CD4-positive, alpha-beta T cell treated with Interleukin-17A for 4 hours (primary cell): ENCODE measurements around the gene ARHGAP21.
"Not testable (repeated sequence)": the region's sequence is repeated elsewhere in the genome, so short reads cannot be mapped to it uniquely, and the experiment has no call there.

Experiments
- DNase-seq: peaks from one replicate; pipeline ENCODE4 v3.0.0-alpha.2; 2020; ENCODE audit warnings: mixed read lengths

The ARHGAP21 gene

DNA sequence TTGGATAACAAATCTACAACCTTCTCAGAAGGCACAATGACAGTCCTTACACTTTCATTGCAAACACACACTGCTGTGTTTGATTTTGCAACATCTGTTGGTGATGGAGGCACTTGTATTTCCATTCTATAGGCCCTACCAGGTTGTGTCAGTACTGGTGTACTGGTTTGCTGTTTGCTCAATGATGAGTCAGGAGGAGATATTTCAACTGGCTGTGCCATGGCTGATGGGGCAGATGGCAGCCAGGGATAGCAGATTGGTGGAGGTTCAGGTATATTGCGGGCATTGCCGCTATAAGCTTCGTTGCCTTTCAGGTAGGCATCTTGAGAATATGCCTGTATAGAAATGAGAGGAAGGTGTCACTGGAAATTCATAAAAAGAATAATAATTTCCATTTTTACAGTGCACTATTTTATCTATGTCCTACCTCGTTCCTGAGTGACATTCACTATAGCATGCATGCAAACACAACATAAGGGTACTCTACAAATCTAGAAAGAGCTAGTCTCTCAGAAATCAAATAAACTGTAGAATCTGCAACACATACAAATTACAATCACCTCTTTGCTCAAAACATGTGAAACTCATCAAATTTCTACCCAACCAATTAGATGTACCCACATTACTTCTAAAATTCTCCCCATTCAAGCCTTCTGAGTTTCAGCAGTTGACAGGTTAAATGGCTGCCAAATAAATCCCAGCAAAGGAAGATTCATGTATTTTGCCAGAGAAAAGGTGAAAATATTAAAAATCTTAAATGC is 102.5 kb downstream of the ARHGAP21 start:
- DNase-seq = not testable (repeated sequence)

DNA sequence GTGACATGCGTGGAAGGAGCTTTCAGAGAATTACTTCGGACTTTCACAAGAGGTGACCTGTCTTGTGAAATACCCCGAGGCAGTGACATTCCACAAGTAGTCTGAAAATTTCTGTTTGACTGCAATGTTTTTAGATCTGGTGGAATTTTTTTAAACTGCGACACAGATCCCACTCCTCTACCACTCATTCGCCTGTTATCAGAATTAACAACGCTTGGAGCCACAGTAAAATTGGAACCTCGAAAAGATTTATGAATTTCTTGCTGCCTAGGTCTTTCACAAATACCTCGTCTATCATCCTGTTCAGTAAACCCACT is 103.7 kb downstream of the ARHGAP21 start:
- DNase-seq = not testable (repeated sequence)

DNA sequence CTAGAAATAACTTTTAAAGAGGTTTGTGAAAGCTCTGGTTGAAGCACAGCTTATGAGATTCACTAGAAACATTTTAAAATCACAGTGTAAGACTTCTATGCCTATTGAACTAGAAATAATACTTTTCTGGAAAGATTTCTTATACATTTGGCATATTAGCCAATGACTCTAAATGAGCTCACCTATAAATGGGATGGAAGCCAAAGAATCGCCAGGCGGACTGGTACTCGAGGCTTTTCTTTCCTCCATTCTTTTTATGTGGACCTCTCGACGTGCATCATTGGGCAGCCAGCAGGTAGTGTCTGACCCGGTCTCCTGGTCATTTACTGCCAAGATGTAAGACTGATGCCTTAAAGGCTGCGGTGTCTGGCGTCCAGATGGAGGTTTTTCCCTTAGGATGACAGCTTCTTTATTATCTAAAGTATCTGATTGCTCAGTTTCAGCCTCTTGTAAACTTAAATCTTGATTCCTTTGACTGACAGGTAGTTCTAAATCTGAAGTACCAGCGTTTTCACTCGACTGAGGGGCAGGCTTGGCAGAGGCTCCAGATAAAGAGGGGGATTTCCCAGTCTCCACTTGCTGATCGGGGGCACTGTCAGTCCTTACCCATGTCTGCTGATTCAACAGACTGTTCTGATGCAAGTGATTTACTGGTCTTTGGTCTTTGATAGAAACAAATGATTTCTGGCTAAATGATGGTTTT is 104.2 kb downstream of the ARHGAP21 start:
- DNase-seq = not testable (repeated sequence)

DNA sequence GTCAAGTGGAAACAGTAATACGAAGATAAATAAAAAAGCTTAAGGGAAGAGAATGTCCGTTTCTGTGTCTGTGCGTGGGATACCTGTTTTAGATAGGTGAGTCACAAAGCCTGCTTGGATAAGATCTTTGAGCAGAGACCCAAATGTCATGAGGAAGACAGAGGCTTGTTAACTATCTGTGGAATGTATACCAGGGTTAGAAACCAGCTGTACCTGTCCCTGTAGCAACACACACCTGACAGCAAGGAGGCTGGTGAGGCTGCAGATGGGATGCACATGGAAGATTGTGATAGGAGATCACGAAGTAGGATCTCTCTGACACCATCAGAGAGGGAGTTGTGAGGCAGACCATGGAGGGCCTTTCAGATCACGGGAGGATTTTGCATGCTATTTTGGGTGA is 105.3 kb downstream of the ARHGAP21 start:
- DNase-seq = no peak

DNA sequence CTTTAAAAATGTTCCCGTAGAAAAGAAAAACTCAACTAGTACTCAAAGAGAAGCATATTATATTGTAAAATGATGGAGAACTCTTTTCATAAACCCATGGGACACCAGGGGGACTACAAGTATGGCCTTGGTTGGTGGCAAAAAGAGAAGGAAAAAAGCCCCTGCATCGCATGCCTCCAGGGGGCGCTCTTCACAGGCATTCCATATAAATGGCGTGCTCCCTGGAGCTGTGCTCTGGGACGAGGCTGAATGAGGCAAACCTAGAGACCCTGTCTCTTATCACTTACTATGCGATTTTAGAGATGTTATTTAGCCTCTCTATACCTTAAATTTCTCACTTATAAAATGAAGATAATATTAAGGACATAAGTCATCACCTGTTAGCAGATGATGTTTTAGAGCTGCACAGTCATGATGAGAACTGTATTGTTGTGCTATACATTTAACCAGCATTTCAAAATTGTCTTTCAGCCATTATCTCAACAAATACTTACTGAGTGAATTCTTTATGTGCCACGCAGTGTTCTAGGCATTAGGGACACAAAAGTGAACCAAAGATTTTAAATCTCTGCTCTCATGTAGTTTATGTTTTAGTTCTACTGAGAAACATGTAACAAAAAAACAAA is 105.8 kb downstream of the ARHGAP21 start:
- peak; percentile 68 for DNase-seq

DNA sequence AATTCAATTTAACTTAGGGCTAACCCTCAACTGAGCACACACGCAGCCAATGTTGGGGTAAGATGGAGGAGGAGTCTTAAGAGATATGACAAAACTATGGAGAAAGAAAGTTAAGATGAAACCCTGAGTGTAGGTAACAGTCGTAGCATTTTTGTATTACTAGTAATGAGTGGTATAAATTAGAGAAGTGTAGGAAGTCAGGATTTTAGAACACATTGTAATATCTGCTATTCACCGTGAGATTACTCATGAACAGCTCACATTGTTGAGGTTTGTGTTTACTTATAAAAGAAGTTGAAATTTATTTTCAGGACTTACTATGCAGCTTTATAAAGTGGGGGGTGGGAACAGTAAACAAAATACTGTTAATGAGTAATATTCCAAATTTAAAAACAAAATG is 107.2 kb downstream of the ARHGAP21 start:
- no peak for DNase-seq

DNA sequence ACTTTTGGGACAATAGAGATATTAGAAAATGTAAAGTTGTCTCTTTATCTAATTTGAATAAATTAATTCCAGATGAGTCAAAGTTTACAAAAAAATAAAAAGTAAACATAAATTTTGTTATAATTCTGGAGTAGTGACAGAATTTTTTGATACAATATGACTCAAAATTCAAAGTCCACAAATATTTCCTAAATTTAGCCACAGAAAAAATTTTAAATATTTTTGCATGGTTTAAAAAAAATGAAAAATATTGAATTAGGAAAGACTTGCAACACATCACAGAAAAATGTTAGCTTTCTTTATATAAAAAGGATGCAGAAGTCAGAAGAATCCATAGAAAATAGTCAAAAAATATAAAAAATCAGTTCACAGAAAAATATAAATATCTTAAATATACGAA is 117.7 kb downstream of the ARHGAP21 start:
- DNase-seq = no peak

DNA sequence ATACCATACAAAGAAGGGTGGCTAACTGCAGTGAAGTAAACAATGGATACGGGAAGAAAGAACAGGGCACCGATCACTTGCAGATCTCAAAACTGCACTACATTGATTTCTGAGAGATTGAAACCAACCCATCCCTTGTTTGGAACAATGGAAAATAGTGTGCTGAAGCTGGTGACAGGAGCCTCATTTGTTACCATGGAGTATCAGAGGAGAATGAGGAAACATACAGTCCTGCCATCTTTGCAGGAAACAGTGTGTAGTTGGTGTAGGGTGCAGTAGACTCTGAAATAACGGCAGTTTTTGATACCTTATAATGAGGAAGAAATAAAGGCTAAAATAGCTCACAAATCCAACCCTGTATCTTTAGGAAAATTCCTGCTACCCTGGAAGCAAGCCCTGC is 118.5 kb downstream of the ARHGAP21 start:
- DNase-seq = no peak

DNA sequence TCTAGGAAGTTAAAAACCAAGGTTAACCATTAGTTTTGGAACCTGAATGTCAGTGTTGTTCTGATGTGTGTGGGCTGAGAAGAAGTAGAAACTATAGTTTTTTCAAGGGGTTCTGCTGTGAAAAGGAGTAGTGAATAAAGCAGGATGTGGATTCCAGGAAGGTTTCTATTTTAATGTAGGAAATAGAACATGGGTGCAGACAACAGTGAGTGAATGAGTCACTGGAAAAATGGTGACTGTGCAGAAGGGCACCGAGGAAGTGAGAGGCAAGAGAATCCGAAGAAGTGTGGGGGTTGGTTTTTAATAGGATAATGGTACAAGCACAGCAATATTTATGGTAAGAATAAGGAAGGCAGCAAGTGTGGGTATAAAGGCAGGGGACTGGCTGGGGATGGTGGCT is 120.4 kb downstream of the ARHGAP21 start:
- DNase-seq = no peak

DNA sequence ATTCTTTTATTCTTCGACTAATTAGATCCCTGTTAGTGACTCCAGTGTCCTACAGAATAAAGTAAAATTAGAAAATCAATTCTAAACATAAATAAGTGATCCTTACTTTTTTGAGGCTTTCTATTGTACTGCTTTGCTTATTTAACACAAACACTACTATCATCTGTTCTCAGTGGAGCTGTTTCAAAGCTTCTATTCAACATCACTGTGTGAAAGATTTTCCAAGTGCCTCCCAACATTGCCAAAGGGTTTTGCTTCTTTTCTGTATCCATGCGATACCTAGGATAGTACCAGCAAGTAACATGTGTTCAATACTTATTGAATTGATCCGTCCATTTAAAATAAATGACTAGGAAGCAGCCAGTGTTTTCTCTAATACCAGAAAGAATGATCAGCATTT is 125.7 kb downstream of the ARHGAP21 start:
- DNase-seq = no peak

DNA sequence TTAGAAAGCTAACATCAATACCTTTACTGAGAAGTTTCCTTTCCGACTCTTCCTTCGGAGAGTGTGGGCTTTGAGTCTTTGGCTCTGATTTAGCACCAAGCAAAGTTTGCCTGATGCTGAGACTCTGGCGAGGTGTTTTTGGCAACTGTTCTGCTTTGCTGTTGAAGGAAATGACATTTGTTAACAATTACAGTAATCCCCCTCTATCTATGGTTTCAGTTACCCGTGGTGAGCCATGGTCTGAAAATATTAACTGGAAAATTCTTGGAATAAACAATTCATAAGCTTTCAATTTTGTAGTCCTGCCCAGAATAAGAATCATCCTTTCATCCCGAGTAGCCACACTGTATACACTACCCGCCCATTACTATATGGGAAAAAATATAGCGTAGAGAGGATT is 126.3 kb downstream of the ARHGAP21 start:
- DNase-seq = no peak

DNA sequence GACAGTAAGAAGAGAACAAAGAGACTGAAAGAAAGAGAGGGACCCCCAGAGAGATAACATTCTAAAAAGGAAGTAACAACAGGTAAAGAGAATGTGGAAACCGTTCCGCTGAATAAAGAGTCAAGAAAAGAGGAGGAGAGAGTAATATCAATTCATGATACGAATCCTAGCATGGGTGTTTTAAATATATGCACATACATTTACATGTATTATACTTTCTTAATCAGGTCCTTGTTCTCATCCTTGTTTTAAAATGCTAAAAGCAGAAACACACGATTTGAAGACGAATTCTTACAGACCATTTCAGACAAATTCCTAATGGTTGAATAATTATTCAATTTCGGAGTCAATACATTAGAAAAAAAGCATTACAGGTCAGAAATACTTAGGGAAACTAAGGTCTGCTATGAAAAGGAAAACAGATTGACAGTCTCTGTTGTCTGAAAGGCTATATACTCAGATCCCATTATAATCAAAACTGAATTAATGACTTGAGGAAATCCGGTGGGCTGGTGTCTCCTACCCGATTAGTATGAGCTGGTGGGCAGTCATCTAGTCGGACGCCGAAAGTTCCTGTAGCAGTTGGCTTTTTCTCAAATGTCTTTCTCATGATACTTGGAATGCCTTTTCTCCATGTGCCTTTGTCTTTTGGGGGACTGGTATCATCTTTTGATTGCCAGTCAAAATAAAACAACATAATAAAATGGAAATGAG is 127.3 kb downstream of the ARHGAP21 start:
- DNase-seq = no peak

DNA sequence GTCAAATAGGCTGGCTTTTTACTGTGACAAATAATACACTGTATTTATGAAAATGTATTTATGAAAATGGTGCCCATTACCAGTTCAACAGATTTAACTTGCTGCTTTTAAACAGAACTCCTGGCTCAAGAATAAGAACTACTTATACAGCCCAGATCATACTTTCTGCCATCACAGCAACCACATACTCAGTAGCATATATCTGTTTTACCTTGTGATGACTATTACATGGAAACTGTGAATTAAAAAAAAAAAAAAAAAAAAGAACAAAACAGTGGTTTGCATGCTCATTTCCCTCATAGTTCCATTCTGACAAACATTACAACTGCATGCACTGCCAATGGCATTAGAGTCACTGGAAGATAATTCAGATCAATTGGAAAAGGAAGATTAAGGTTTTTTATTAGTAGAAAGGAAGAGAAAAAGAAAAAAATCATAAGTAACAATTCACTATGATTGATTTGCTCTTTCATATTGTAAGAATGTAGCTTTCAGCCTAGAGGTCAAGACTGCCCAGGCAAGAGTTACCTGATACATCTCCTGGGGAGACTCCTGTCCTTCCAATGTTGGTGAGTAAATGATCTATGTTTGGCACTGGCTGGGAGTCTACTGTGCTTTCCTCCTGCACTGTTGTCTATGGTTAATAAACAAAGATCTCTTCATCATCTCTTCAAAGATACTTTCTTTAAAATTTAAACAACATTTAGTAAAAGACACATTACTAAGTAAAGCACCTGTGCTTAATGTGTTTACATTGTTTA is 132.8 kb downstream of the ARHGAP21 start:
- no peak for DNase-seq

DNA sequence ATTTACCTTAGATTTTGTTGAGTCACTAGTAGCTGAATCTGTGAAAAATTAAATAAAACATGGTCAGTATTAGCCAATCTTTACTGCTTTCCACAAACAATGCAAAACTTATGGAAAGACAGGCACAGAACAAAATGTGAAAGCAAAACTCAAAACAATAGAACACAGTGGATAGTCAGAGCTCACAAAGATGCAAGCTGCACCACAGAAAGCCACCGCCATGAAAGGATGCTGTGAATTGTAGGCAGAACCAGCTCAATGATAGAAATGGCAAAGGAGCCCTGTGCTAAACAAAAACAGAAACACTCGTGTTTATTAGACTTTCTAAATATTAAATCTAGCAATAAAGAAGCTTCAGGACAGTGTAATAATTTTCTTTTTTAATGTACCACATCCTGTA is 134.4 kb downstream of the ARHGAP21 start:
- DNase-seq = no peak

DNA sequence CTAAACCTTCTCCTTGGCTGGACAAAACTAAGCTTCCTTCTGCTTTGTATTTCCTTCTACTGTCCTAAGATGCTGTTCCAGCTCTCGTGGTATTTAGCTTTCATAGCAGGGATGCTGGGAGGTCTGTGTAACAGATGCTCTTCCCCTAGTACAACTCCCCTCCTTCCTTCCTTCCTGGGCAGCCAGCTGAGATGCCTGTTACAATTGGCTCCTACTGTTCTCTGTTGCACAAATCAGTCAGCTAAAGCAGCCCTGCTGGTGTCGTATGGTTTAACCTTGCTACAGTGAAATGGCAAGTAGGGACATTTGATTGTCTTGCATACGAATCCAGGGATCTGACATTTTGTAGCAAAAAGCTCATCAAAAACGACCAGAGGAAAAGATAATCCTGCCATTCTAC is 143.8 kb downstream of the ARHGAP21 start:
- no peak for DNase-seq

DNA sequence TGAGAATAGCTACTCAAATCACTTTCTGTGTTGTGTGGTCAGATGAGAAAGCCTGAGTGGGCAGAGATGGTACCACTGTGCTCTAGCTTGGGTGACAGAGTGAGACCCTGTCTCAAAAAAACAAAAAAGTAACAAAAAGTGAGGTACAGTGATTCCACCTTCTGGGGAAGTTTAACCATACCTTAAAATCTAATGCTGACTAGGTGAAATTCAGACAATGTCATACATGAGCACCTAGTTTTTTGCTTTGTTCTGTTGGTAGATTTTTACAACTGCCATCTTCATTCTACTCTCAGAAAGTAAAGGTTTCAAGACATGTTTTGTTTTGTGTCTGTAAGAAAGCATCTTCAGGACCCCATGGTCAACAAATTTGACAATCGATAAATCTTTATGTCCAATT is 144.2 kb downstream of the ARHGAP21 start:
- no peak for DNase-seq

DNA sequence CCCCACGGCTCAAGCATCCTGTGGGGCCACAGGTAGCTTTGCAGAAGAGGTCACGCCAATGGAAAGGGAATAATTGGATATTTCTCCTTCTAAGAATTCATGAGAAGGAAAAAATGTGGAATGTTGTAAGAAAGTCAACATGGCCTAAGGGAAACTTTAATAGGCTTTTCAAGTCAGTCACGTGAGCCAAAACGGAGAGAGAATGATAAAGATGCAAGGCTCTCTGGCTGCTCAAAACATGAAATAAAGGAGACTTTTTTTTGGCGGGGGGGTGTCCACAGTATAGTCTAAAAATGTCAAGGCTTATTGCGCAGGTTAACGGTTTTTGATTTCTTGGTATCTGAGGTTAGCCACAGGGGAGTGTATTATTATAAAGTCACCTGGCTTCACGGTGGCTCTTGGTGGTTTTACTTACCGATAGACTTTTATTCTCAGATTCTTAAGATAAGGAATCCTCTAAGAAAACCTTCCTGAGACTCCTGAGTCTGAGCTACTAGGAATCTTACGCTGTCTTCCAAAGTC is 148.1 kb downstream of the ARHGAP21 start:
- DNase-seq = no peak

DNA sequence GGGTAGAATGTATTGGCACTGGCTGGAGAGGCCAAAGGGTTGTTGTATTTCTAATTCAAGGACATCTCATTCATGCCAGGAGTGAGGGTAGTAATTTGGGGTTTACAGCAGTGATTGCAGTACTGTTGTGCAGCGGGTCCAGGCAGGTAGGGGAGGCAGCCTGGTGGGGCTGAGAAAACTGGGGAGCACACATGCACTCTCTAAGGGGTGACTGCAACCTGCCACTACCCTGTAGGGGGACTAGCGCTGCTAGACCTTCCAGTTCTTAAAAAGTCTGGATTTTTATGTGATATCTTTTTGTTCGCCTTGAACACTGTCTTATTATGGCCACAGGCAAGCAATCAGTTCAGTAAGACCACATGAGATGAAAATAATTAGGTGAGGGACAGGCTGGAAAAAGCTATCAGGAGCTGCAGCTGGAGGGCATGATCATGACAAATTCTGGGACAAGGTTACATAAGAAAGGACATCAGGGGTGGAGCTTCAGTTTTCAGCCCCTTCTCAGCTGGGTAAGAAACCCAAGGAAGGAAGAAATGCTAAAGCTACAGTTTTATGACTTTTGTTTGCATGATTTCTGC is 149.0 kb downstream of the ARHGAP21 start:
- DNase-seq = no peak

DNA sequence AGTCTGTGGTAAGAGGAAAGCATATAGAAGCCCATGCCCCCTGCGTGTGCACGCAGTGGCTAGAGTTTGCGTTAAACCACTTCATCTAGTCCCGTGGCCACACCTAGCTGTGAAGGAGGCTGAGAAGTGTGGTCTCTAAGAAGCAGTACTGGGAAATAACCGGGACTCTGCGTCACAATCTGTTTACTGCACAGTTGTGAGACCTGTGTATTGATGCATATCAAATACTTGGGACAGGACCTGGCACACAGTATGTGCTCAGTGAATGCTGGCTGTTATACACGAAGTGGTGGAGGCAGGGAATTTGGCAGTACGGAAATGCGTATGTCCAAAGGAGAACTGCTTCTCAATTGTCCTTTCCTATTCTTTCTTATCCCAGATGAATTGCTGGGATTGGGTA is 149.5 kb downstream of the ARHGAP21 start:
- no peak for DNase-seq

DNA sequence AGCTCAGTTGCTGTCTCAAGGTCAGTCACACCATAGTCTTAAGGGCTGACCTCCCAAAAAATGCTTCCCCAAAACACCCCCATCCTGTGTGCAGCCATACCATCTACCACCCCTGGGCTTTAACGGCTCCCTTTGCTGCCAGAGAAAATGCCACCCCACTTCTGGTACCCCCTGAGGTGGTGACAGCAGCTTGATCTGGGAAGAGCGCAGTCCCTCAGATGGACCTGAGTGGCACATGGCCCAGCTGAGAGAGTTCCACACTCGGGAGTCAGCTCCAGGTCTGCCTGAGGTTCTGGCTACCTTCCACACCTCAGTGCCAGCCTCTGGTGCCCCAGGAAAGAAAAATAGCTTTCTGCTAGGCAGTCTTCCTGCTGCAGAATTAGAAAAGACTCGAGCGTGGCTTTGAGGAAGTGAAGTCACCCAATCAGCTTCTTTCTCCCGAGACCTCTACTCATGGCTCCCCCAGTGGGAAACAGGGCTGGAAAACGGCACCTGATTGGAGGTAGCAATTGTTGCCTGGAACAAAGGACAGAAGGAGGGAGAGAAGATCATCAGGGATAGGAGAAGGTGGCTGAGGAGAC is 151.7 kb downstream of the ARHGAP21 start:
- DNase-seq = no peak

DNA sequence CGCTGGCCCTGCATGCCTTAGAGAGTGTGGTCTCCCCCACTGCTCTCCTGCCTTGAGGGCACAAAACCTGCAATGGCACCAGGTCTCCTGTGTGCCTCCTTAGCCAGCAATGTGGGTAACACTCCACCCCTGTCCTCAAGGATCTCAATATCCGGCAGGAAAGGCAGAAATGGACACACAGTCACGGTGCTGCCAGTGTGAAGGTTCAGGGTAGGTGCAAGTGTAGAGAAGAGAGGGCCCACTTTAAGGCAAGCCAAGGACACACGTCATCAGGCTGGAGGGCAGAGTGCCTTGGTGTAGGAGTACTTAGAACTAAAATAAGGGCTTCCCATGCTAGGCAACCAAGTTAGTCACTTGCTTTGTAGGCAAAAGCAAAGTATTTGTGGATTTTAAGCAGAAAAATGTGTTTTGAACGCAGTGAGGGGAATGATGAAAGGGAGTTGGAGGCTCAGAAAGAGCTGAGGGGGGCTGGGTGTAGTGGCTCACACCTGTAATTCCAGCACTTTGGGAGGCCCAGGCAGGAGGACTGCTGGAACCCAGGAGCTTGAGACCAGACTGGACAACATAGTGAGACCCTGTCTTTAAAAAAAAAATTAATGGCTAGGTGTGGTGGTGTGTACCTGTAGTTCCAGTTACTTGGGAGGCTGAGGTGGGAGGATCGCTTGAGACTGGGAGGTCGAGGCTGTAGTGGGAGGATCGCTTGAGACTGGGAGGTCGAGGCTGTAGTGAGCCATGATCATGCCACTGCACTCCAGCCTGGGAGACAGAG is 152.8 kb downstream of the ARHGAP21 start:
- DNase-seq = no peak
